HG03045 (cell line): Measurements from ENCODE around the gene CDKL1.
"Not testable (repeated sequence)": the region's sequence is repeated elsewhere in the genome, so short reads cannot be mapped to it uniquely, and the experiment has no call there.

Experiments used
- ATAC-seq: cut with Tn5 transposase; IDR thresholded peaks from one replicate; pipeline ENCODE4 v1.9.1; 2021; ENCODE audit warnings: mild to moderate bottlenecking, moderate library complexity; ENCODE audit not compliant: unreplicated experiment

CDKL1 gene

GRCh38 chr14:50359631-50360030, 37.0 kb downstream of the CDKL1 start:
- ATAC-seq = no peak

- ATAC-seq = no peak
These were observed 38.8 kb downstream of the CDKL1 start for GRCh38 chr14:50357753-50358395.

GRCh38 chr14:50357124-50357523, 39.6 kb downstream of the CDKL1 start:
- ATAC-seq = no peak

- not testable (repeated sequence) for ATAC-seq
These were observed 40.4 kb downstream of the CDKL1 start for GRCh38 chr14:50356283-50356682.

GRCh38 chr14:50355692-50356091, 41.0 kb downstream of the CDKL1 start:
- no peak for ATAC-seq

GRCh38 chr14:50354527-50354926, 42.2 kb downstream of the CDKL1 start:
- ATAC-seq = no peak

- no peak for ATAC-seq
These were observed 43.6 kb downstream of the CDKL1 start for GRCh38 chr14:50353126-50353525.

- ATAC-seq = no peak
These were observed 44.1 kb downstream of the CDKL1 start for GRCh38 chr14:50352584-50352983.

GRCh38 chr14:50350975-50351374, 45.7 kb downstream of the CDKL1 start:
- no peak for ATAC-seq

- ATAC-seq = no peak
These were observed 47.7 kb downstream of the CDKL1 start for GRCh38 chr14:50348933-50349332.

- no peak for ATAC-seq
These were observed 49.2 kb downstream of the CDKL1 start for GRCh38 chr14:50347521-50347920.

GRCh38 chr14:50345846-50346422, 50.7 kb downstream of the CDKL1 start:
- no peak for ATAC-seq

GRCh38 chr14:50344876-50345563, 51.7 kb downstream of the CDKL1 start:
- ATAC-seq = no peak

- peak; percentile 80 for ATAC-seq
These were observed 52.4 kb downstream of the CDKL1 start for GRCh38 chr14:50344116-50344775.

GRCh38 chr14:50343434-50343833, 53.2 kb downstream of the CDKL1 start:
- no peak for ATAC-seq

GRCh38 chr14:50342221-50343078, 54.2 kb downstream of the CDKL1 start:
- ATAC-seq = no peak

GRCh38 chr14:50340963-50341362, 55.7 kb downstream of the CDKL1 start:
- no peak for ATAC-seq

- ATAC-seq = no peak
These were observed 56.6 kb downstream of the CDKL1 start for GRCh38 chr14:50340045-50340444.

GRCh38 chr14:50339178-50339804, 57.4 kb downstream of the CDKL1 start:
- no peak for ATAC-seq

- ATAC-seq = no peak
These were observed 58.1 kb downstream of the CDKL1 start for GRCh38 chr14:50338587-50338986.
